22Rv1 (cell line): ENCODE results near the gene WIZ.

Experiments
- ZFX ChIP-seq: fragments of 450-650 bp; IDR thresholded peaks from 2 replicates; pipeline ENCODE4 v1.6.1; 2017; ENCODE audit warnings: antibody characterized with exemption, borderline replicate concordance
- TF ChIP-seq, protein P1 (sequence below): fragments of 450-650 bp; IDR thresholded peaks from 2 replicates; pipeline ENCODE4 v1.5.1; 2017; ENCODE audit warnings: mild to moderate bottlenecking

DNA sequence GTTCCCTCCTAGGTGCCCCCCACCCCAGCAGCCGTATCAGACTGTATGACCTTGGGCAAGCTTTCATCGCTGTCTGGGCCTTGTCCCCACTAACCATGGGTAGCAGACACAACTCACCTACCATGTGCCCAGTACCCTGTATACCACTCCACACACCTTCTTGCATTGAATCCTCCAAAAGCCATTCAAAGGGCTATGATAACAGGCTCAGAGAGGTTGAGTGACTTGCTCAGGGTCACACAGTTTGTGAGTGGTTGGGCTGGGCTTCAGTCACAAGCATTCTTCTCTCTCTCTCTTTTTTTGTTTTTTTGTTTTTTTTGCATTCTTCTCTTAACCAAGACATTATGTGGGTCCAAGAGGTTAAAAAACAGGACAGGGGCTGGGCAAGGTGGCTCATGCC lies 11.9 kb upstream of the WIZ start:
- TF ChIP-seq, protein P1, sequence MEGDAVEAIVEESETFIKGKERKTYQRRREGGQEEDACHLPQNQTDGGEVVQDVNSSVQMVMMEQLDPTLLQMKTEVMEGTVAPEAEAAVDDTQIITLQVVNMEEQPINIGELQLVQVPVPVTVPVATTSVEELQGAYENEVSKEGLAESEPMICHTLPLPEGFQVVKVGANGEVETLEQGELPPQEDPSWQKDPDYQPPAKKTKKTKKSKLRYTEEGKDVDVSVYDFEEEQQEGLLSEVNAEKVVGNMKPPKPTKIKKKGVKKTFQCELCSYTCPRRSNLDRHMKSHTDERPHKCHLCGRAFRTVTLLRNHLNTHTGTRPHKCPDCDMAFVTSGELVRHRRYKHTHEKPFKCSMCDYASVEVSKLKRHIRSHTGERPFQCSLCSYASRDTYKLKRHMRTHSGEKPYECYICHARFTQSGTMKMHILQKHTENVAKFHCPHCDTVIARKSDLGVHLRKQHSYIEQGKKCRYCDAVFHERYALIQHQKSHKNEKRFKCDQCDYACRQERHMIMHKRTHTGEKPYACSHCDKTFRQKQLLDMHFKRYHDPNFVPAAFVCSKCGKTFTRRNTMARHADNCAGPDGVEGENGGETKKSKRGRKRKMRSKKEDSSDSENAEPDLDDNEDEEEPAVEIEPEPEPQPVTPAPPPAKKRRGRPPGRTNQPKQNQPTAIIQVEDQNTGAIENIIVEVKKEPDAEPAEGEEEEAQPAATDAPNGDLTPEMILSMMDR, result no peak
- TF ChIP-seq ZFX, result no peak
